NCI-H187 (cell line): ENCODE results near the gene PLK1.
A peak's percentile ranks its signal among the peaks of the same experiment; 100 is the strongest.

ENCODE experiments used
- DNase-seq, 2 experiments: peaks; one replicate each; lab custom pipeline; 2025; lab: John Stamatoyannopoulos, UW

Gene PLK1

GRCh38 chr16:23679986-23680336 lies 1.3 kb downstream of the PLK1 start:
- DNase-seq, result no peak

DNA sequence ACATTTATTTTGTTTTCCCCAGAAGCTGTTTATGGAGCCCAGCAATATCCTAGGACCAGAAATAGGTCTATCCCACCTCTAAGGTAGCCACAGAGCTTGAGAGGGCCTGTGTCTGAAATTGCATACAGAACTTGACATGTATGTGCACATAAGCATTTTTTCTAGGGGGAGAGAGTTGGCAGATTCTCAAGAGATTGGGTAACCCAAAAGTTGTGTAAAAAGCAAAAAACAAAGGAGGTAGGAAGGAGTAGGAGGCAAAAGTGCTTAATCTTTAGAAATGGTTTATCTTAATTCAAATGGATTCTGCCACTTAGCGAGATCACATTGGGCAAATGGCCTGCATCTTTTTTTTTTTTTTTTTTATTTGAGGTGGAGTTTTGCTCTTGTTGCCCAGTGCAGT lies 3.5 kb downstream of the PLK1 start:
- no peak for DNase-seq

- no peak for DNase-seq
These were observed 4.8 kb downstream of the PLK1 start for GRCh38 chr16:23683487-23683886.

- no peak for DNase-seq
These were observed 8.5 kb downstream of the PLK1 start for GRCh38 chr16:23687034-23687808.

- DNase-seq, result no peak
These were observed 10.9 kb downstream of the PLK1 start for GRCh38 chr16:23689442-23690187.

- no peak for DNase-seq
These were observed 12.2 kb downstream of the PLK1 start for GRCh38 chr16:23690771-23691482.

GRCh38 chr16:23691483-23692189 lies 12.9 kb downstream of the PLK1 start:
- no peak for DNase-seq

- DNase-seq, result no peak
These were observed 13.6 kb downstream of the PLK1 start for GRCh38 chr16:23692190-23692837.

GRCh38 chr16:23694265-23694643 lies 15.6 kb downstream of the PLK1 start:
- no peak for DNase-seq

- no peak for DNase-seq
These were observed 16.1 kb downstream of the PLK1 start for GRCh38 chr16:23694644-23695373.

GRCh38 chr16:23695756-23696155 lies 17.1 kb downstream of the PLK1 start:
- DNase-seq, result no peak

- DNase-seq, result no peak
These were observed 20.4 kb downstream of the PLK1 start for GRCh38 chr16:23699100-23699499.

DNA sequence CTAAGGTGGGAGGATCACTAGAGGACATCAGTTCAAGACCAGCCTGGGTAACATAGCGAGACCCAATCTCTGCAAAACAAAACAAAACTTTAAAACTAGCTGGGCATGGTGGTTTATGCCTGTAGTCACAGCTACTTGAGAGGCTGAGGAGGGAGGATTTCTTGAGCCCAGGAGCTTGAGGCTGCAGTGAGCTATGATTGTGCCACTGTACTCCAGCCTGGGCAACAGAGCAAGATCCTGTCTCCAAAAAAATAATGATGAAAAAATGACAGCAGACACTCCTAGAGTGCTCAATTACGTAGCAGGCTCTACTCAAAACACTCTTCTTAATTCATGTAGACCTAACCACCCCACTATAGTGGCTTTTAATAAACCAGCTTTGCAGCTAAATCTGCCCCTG lies 21.4 kb downstream of the PLK1 start:
- DNase-seq, result no peak

DNA sequence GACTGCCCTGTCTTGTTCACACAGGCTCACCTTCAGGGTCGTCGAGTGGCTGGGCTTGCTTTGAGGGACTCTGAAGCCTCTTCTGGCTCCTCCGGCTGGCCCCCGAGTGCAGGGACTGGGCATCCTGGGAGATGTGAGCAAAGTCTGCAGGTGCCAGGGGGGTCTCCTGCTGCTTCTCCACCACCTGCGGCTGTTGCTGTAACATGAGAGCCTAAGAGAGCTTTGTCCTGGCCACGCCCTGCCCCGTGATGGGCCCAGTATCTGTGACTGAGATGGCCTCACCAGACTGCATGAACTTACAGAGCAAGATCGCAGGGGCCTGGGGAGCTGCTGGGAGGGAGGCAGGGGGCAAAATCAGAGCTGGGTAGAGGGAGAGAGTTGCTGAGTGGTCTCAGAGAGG lies 21.8 kb downstream of the PLK1 start:
- DNase-seq, result peak in 1 of 2 experiments; percentile 21

DNA sequence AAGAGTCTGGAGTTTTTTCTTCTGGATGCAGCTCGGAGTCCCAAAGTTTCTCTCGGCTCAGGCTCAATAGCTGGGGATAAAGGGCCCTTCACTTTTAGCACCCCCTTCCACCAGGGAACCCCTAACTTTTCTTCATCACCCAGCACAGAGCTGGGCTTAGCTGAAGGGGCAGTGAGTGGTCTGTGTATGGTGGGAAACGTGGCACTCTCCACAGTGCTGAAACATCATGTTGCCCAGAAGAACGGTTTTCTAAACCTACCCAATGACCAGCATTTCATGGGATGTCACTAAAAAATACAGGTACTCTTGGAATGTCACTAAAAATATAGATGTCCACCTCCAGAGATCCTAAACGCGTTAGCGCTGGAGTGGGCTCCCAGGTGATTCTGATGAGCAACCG lies 22.4 kb downstream of the PLK1 start:
- DNase-seq, result no peak

DNA sequence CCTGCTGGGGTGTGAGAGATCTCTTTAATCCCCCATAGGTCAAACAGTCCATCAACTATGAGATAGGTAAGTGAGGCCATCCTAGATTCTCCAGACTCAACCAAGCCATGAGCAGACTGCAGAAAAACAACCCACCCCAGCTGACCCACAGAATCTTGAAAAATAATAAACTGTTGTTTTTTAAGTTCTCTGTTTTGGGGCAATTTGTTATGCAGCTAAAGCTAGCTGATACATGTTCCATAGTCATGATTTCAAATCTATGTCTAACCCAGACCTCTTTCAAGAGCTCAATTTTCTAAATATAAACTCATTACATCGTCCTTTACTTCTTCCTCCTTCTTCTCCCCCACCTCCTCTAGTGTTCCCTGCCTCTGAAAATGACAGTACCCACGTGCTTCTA lies 24.3 kb downstream of the PLK1 start:
- no peak for DNase-seq

- no peak for DNase-seq
These were observed 26.3 kb downstream of the PLK1 start for GRCh38 chr16:23704772-23705516.

DNA sequence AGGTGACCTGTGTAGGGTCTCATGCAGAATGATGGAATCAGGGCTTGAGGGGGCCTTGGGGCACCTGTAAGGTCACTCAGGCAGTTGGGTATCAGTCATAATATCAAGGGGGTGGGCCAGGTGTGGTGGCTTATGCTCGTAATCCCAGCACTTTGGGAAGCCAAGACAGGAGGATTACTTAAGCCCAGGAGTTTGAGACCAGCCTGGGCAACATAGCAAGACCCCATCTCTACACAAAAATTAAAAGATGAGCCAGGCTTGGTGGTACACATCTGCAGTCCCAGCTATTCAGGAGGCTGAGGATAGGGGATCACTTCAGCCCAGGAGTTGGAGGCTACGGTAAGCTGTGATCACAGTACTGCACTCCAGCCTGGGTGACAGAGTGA lies 26.8 kb downstream of the PLK1 start:
- no peak for DNase-seq

GRCh38 chr16:23706439-23706838 lies 27.8 kb downstream of the PLK1 start:
- DNase-seq, result no peak

- DNase-seq, result no peak
These were observed 30.8 kb downstream of the PLK1 start for GRCh38 chr16:23709536-23709935.

DNA sequence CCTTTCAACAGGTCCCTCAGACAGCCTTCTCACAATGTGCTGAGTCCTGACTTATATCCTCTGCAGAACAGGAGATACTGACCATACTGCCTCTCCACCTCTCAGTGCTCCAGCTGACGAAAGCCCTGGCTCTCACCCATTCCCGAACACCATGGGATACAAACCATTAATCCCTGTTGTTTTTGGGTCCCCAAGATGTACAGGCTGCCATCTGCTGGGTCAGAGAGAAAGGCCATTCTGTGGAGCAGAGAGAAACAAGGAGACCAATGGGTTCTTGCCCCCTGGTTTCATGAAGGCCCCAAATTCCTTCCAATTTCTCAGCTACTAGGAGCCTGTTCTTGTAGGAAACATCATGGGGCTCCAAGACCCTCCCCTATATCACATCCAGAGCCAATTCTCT lies 31.3 kb downstream of the PLK1 start:
- DNase-seq, result no peak
